ENCODE data around the gene PIM2.

DNA sequence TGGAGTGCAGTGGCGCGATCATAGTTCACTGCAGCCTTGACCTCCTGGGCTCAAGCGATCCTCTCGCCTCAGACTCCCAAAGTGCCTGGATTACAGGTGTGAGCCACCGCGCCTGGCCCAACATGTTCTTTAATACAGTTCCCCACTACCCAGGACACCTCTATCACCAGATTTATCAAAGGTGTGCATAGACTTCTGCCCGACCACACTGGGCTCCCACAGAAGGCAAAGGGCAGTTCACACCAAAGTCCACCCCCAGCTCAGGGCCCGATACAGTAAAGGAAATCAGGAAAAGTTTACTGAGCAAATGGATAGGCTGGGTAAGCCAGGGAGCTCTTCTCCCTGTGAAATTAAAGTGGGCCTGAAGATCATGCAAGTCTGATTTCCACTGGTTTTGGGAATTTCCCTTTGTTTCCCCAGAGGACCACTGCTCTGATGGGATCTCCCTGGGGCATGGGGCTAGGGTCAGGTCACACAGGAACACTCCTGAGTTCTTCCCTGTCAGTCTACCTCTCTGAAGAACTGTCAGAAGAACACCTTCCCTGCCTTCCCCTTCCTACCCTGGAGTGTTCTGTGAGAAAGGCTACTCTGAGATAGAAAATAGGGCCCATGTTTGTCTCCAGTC lies 17.7 kb upstream of the PIM2 start:
- TF ChIP-seq CTCF (IDR thresholded peaks at IDR 0.05; ENCODE audit: low read length), result no peak
- TF ChIP-seq EZH2 (optimal IDR thresholded peaks at IDR 0.05; ENCODE audit: low read depth, low read length), result no peak

Data from MM.1S (cell line).